HepG2 (cell line): ENCODE measurements around the gene FAM219A. TPM values are rescaled to one million over a fixed set of nuclear protein-coding genes. Genes with fewer than 3 reads are reported as not detected.

ENCODE experiments used
- ATAD3A ChIP-seq: sonication (generic); formaldehyde crosslinking; IDR thresholded peaks from 2 replicates; pipeline ENCODE4 v1.4.0; 2020; ENCODE audit warnings: missing genetic modification reagents
- ATF7 ChIP-seq, 2 experiments: fragments of 450-650 bp in 1 of 2; sonication (generic) in 1 of 2; formaldehyde crosslinking in 1 of 2; IDR thresholded peaks; 2 replicates each; pipeline versions ENCODE4 v1.4.0 to v1.6.1; 2016 to 2020; ENCODE audit warnings: antibody characterized with exemption in 1 of 2, mild to moderate bottlenecking in 1 of 2, missing genetic modification reagents in 1 of 2
- CHD4 ChIP-seq: fragments of 200-600 bp; sonication (generic); IDR thresholded peaks from 2 replicates; pipeline ENCODE4 v1.7.0; 2017; ENCODE audit warnings: mild to moderate bottlenecking, low read length, borderline replicate concordance
- HMG20A ChIP-seq: IDR thresholded peaks from 2 replicates; pipeline ENCODE4 v1.6.1; 2016; ENCODE audit warnings: borderline replicate concordance
- NFRKB ChIP-seq: fragments of 450-650 bp; IDR thresholded peaks from 2 replicates; pipeline ENCODE4 v1.6.1; 2017
- PHF5A ChIP-seq: IDR thresholded peaks from one replicate; pipeline ENCODE4 v1.6.1; 2018; ENCODE audit warnings: low read depth, missing genetic modification reagents; ENCODE audit not compliant: unreplicated experiment
- SATB2 ChIP-seq: sonication (generic); formaldehyde crosslinking; IDR thresholded peaks from 2 replicates; pipeline ENCODE4 v1.5.0; 2020; ENCODE audit warnings: missing genetic modification reagents
- ZBTB21 ChIP-seq: sonication (generic); formaldehyde crosslinking; IDR thresholded peaks from 2 replicates; pipeline ENCODE4 v1.4.0; 2020; ENCODE audit warnings: missing genetic modification reagents
- ZFYVE20 ChIP-seq: sonication (generic); formaldehyde crosslinking; IDR thresholded peaks from 2 replicates; pipeline ENCODE4 v1.8.0; 2023; ENCODE audit warnings: low read depth, mild to moderate bottlenecking, moderate library complexity, missing genetic modification reagents, borderline replicate concordance
- ZNF138 ChIP-seq: sonication (generic); formaldehyde crosslinking; IDR thresholded peaks from 2 replicates; pipeline ENCODE4 v1.5.0; 2020; ENCODE audit warnings: mild to moderate bottlenecking, low read depth, missing genetic modification reagents
- ZNF383 ChIP-seq: sonication (generic); formaldehyde crosslinking; IDR thresholded peaks from 2 replicates; pipeline ENCODE4 v1.4.0; 2020; ENCODE audit warnings: missing genetic modification reagents, mild to moderate bottlenecking, borderline replicate concordance
- ZNF562 ChIP-seq: sonication (generic); formaldehyde crosslinking; IDR thresholded peaks from 2 replicates; pipeline ENCODE4 v1.8.0; 2022; ENCODE audit warnings: missing genetic modification reagents, borderline replicate concordance
- ZNF607 ChIP-seq: sonication (generic); formaldehyde crosslinking; IDR thresholded peaks from 2 replicates; pipeline ENCODE4 v1.5.1; 2020; ENCODE audit warnings: missing genetic modification reagents, mild to moderate bottlenecking, borderline replicate concordance
- ZNF724P ChIP-seq: sonication (generic); formaldehyde crosslinking; IDR thresholded peaks from 2 replicates; pipeline ENCODE4 v1.8.0; 2022; ENCODE audit warnings: missing genetic modification reagents, borderline replicate concordance
- polyA plus RNA-seq, 8 experiments: library from polyadenylated mRNA; depleted of rRNA in 3 of 8; stranded (reverse) in 7 of 8; unstranded in 1 of 8; fragments of >200 nt; fragmentation: Illumina TruSeq in 4 of 8; extraction: Trizol in 4 of 8; gene quantifications; 2 replicates each; pipeline versions ENCODE4 v1.2.1 to v1.2.3, GENCODE V29; 2011 to 2016; ENCODE audit warnings: low read depth in 4 of 8, missing spikeins in 1 of 8, mixed read lengths in 1 of 8; ENCODE audit not compliant: insufficient read depth in 1 of 8
- total RNA-seq, 5 experiments: library from RNA; depleted of rRNA; stranded (reverse); fragments of >200 nt; fragmentation: Illumina TruSeq; extraction: Trizol; gene quantifications; 2 replicates each; pipeline ENCODE4 v1.2.3, GENCODE V29; 2016; ENCODE audit warnings: low read depth in 1 of 5
- TF ChIP-seq, protein P1 (sequence below), 2 experiments: fragments of 450-650 bp in 1 of 2; sonication (generic) in 1 of 2; formaldehyde crosslinking in 1 of 2; IDR thresholded peaks; 2 replicates each; pipeline versions ENCODE4 v1.6.1 to v1.8.0; 2016 to 2022; ENCODE audit warnings: antibody characterized with exemption in 1 of 2, mild to moderate bottlenecking in 1 of 2, missing genetic modification reagents in 1 of 2
- TF ChIP-seq, protein P2 (sequence below): sonication (generic); formaldehyde crosslinking; IDR thresholded peaks from 2 replicates; pipeline ENCODE4 v1.4.0; 2020; ENCODE audit warnings: missing genetic modification reagents, mild to moderate bottlenecking, borderline replicate concordance
- TF ChIP-seq, protein P3 (sequence below): sonication (generic); formaldehyde crosslinking; IDR thresholded peaks from 2 replicates; pipeline ENCODE4 v1.5.0; 2020; ENCODE audit warnings: mild to moderate bottlenecking, missing genetic modification reagents

Gene FAM219A
- total and polyA plus RNA-seq, 2 of the 13 experiments (the other 11 are each of a cell fraction or from before 2014, with no cell fraction given): 3.9 to 6.4 TPM

DNA sequence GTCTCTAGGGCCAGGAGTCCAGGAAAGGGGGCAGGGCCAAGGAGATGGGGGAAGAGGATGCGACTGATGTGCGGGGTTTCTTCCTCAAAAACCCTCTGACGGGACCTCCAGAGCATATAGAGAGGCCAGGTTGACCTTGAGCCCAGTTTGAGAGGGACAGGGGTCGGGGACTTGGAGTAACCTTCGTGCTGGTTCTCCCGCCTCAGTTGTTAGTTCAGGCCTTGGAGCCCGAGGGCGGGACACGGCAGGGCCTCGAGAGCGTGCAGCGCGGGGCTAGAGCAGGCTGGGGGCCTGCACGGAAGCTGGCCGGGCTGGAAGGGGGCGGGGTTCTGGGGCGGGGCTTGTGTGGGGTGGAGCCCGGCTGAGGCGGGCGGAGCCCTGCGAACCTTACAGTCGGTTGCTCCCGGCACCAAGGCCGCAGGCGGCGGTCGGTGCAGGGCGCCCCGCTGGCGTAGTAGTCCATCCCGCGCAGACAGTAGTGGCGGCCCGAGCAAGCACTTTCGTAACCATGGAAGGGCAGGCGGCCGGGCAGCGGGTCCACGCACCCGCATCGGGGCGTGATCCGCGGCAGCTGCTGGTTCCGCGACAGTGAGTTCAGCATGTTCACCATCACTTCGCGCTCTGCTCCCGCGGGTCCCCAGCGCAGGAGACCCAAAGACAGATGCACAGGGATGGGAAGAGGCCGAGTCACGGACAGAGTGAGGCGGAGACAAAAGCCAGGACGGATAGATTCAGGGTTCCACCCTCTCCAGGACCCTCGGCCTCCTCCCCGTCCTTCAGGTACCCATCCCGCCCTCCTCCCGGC, 77.7 kb downstream of the FAM219A start (continued):
- TF ChIP-seq, protein P1, sequence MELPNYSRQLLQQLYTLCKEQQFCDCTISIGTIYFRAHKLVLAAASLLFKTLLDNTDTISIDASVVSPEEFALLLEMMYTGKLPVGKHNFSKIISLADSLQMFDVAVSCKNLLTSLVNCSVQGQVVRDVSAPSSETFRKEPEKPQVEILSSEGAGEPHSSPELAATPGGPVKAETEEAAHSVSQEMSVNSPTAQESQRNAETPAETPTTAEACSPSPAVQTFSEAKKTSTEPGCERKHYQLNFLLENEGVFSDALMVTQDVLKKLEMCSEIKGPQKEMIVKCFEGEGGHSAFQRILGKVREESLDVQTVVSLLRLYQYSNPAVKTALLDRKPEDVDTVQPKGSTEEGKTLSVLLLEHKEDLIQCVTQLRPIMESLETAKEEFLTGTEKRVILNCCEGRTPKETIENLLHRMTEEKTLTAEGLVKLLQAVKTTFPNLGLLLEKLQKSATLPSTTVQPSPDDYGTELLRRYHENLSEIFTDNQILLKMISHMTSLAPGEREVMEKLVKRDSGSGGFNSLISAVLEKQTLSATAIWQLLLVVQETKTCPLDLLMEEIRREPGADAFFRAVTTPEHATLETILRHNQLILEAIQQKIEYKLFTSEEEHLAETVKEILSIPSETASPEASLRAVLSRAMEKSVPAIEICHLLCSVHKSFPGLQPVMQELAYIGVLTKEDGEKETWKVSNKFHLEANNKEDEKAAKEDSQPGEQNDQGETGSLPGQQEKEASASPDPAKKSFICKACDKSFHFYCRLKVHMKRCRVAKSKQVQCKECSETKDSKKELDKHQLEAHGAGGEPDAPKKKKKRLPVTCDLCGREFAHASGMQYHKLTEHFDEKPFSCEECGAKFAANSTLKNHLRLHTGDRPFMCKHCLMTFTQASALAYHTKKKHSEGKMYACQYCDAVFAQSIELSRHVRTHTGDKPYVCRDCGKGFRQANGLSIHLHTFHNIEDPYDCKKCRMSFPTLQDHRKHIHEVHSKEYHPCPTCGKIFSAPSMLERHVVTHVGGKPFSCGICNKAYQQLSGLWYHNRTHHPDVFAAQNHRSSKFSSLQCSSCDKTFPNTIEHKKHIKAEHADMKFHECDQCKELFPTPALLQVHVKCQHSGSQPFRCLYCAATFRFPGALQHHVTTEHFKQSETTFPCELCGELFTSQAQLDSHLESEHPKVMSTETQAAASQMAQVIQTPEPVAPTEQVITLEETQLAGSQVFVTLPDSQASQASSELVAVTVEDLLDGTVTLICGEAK (IDR thresholded peaks at IDR 0.05): no peak
- TF ChIP-seq, protein P1 (CRISPR knock-in tag; IDR thresholded peaks at IDR 0.05): peak; percentile 85
- no peak for TF ChIP-seq HMG20A (CRISPR knock-in tag)
- 0 out of 2 replicates have a peak, but pooled peaks have one; percentile 44 for TF ChIP-seq ZBTB21 (CRISPR knock-in tag)
- TF ChIP-seq, protein P2, sequence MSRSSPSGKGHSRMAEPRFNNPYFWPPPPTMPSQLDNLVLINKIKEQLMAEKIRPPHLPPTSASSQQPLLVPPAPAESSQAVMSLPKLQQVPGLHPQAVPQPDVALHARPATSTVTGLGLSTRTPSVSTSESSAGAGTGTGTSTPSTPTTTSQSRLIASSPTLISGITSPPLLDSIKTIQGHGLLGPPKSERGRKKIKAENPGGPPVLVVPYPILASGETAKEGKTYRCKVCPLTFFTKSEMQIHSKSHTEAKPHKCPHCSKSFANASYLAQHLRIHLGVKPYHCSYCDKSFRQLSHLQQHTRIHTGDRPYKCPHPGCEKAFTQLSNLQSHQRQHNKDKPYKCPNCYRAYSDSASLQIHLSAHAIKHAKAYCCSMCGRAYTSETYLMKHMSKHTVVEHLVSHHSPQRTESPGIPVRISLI (CRISPR knock-in tag): no peak
- TF ChIP-seq ZNF607 (CRISPR knock-in tag): peak; percentile 84
- peak; percentile 88; the same call in 1 of the 2 replicates for TF ChIP-seq ZFYVE20 (CRISPR knock-in tag)
- no peak for TF ChIP-seq ATAD3A (CRISPR knock-in tag)
- TF ChIP-seq CHD4: no peak
- peak; percentile 93 for TF ChIP-seq SATB2
- TF ChIP-seq ZNF138 (CRISPR knock-in tag): peak; percentile 75; the same call in 1 of the 2 replicates
- TF ChIP-seq, protein P3, sequence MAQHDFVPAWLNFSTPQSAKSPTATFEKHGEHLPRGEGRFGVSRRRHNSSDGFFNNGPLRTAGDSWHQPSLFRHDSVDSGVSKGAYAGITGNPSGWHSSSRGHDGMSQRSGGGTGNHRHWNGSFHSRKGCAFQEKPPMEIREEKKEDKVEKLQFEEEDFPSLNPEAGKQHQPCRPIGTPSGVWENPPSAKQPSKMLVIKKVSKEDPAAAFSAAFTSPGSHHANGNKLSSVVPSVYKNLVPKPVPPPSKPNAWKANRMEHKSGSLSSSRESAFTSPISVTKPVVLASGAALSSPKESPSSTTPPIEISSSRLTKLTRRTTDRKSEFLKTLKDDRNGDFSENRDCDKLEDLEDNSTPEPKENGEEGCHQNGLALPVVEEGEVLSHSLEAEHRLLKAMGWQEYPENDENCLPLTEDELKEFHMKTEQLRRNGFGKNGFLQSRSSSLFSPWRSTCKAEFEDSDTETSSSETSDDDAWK (CRISPR knock-in tag): no peak
- TF ChIP-seq PHF5A (CRISPR knock-in tag): no peak
- peak; percentile 95 for TF ChIP-seq ZNF724P
- no peak for TF ChIP-seq ZNF383 (CRISPR knock-in tag)
- peak; percentile 46; the same call in 1 of the 2 replicates for TF ChIP-seq ZNF562 (CRISPR knock-in tag)
- TF ChIP-seq ATF7 (IDR thresholded peaks at IDR 0.05): no peak
- TF ChIP-seq ATF7 (CRISPR knock-in tag; IDR thresholded peaks at IDR 0.05): no peak
- no peak for TF ChIP-seq NFRKB
